Posterior cingulate gyrus (tissue), 11 donors: ENCODE data around the gene BRD3OS.
"Not testable (repeated sequence)": the region's sequence is repeated elsewhere in the genome, so short reads cannot be mapped to it uniquely, and the experiment has no call there.

Source experiments
- DNase-seq, 10 donors: peaks; one replicate each; pipeline versions ENCODE4 v3.0.0 to v3.0.0-alpha.2; 2020 to 2021; ENCODE audit warnings: mixed read lengths in 3 of 10
- intact Hi-C: fragments of 100-400 bp; cut with DNase I; formaldehyde crosslinking; loops from one replicate; pipeline ENCODE4 v1.15.1; 2023

Gene BRD3OS

DNA sequence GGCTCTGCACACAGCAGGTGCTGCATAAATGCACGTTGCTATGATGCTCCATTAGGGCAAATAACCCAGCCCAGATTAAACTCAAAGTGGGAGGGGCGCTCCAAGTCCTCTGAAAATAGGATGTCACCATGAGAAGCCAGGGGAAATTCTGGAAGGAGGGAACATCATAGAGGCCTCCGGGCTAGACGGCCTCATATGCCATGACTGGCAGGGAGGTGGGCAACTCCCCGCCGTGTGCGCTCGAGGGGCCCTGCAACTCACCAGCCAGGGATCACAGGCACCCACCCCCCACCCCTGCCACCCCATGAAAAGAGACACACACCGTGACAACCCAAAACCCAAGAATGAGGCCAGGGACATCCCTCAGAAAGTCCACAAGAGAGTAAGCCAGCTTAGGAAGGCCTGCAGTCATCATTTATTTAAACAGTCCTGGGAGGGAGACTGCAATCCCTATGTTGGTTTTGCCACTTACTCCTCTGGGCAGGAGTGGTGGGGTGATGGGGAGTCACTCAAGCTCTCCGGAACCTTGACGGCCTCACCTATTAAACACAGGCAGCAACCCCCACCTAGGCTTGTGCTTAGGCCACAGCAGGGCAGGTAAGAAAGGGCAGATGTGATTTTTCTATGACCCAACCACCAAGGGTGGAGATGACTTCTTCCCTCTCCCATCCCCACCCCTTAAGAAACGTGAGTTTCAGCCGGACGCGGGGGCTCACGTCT, 37.2 kb upstream of the BRD3OS start:
- intact Hi-C loops: no loop called here
- peak in 2 of 10 donors; percentile 46 to 69 for DNase-seq

DNA sequence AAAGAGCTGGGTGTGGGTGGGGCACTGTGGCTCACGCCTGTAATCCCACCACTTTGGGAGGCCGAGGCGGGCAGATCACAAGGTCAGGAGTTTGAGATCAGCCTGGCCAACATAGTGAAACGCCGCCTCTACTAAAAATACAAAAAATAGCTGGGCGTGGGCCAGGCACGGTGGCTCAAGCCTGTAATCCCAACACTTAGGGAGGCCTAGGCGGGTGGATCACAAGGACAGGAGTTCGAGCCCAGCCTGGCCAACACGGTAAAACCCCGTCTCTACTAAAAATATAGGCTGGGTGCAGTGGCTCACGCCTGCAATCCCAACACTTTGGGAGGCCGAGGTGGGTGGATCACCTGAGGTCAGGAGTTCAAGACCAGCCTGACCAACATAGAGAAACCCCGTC, 36.5 kb upstream of the BRD3OS start:
- DNase-seq: peak in 2 of 10 donors; percentile 27 to 69
- intact Hi-C loops: not testable (repeated sequence)

DNA sequence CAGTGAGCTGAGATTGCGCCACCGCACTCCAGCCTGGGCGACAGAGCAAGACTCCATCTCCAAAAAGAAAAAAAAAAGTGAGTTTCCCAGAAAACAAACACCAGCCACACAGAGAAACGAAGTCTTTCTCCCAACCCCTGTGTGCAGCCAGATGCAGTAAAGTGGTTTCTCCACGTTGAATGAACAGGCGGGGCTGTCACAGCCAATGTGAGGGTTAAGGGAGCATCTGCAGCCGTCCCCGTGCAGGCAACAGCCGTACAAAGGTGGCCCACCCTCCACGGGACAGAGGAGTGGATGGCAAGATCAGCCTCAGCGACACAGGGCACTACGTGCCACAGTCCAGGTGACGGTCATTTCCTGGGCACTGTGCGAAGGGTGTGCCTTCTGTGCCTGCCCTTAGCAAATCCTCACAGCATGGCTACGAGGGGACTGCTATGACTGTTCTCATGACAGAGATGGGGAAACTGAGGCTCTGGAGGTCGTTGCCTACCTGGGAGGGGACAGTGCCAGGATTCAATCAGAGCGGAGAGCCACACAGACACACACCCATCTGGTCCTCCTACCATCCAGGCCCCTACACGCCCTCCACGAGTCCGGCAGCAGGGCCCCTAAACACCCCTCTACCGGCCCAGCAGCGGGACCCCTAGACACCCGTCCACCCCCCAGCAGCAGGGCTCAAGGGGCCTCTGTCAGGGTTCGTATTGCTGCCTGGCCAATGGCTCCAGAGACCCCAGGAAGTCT, 35.5 kb upstream of the BRD3OS start:
- intact Hi-C loops: no loop called here
- DNase-seq: peak in 4 of 10 donors; percentile 12 to 57 (median 48)

DNA sequence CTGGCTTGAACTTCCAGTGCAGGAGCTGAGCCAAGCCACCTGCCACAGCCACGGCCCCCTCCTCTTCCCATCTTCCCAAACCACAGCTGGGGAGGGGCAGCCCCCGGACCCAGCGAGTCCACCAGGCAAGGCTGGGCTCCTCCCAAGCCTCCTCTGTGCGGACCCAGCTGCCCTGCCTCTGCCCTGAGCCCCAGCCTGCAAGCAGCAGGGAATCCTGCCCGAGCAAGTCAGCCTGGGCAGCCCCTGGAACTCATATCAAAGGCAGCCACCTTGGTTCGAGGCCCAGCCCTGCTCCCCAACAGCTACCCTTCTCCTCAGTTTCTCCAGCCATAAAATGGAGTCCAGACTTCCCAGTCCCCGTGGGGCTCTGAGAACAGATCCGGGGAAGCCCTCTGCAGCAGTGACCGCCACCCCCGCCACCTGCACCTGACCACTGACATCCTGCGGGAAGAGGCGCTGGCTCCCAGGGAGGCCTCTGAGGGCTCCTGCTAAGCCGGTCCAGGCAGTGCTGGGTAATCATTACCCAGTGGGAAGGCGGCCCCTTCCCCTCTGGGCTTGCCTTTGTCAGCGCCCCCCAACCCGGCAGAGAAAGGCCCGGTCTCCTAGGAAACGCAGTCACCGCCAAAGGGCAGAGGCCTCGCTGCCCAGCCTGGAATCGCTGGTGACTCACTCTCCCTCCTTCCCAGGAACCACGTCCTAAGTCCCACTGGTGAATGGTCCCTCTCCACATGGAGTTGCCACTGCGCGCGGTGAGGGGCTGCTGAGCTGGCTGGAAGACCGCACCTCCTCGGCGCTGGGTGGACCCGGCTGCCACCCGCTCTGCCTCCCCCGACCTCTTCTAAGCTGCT, 34.7 kb upstream of the BRD3OS start:
- intact Hi-C loops: no loop called here
- peak in 3 of 10 donors; percentile 74 to 85 (median 83) for DNase-seq

DNA sequence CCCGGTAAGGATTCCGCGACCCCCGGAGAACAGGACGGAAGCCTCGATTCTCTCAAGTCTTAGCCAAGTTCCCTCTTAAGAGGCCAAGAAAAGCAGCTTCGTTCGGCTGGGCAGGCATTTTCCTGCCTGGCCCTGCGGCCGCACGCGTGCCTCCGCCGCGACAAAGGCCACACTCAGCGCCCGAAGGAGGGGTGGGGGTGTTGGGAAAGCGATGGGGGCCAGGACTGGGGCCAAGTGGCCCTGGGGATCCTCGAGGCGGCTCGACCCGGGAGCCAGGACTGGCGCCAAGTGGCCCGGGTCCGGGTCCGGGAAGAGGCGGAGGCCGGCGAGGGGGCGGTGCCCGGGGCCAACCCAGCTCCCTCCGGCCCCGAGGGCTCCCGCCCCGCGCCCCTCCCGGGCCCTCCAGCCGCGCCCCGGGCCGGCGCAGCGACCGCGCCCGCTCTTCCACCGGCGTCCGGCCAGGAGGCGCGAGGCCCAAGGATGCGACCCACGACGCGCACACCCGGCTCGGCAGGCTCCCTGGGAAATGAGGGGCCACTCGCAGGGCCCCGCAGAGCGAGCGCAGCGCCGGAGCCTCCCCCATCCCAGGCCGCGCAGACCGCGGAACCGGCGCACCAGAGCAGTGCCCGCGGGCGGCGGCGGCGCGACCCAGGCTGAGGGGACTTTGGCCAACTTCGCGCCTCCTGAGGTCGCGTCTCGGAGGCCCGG, 33.9 kb upstream of the BRD3OS start:
- peak in 3 of 10 donors; percentile 67 to 79 (median 71) for DNase-seq
- intact Hi-C loops: no loop called here

DNA sequence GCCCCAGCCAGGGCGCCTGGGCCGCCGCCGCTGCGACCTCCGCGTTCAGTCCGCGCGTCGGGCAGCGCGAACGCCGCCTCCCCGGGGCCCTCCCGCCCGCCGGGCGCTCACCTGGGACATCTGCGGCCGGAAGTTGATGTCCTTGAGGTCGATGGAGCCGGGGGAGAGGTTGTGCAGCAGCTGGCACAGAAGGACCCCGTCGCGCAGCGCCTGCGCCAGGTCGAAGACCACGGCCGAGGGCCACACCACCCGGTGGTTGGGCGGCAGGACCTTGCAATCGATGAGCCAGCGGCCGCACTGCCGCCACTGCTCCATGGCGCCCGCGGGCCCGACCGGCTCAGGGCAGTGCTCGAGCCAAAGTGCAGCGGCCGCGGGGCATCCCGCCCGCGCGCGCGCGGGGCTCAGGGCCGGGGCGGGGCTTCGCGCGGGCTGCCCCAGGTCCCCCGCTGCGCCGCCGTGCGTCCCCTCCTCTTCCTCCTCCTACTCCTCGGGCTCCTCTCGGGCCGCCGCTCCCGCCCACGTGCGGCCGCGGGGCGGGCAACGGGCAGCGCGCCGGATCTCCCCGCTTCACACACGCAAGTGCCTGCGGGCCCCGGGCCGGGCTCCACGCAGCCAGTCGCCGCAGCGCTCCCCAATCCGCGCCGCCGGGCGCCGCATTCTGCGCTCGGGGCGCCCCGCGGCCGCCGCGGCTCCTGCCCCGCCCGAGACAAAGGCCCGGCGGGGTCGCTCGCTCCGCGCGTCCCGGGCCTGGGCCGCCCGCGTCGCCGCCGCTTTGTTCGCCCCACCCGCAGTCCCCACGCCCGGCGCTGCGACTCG, 33.1 kb upstream of the BRD3OS start, which contains the start of gene VAV2:
TSS of gene VAV2 (minus strand) at position 361 of the 816 bp plus-strand sequence. CDS start at position 315, 46 bp downstream.
- peak in 5 of 10 donors; percentile 33 to 92 (median 79) for DNase-seq
- intact Hi-C loops: loop anchor here (2.0 kb wide), 1 partner anchor 77 kb away; no protein-coding TSS in a partner anchor

DNA sequence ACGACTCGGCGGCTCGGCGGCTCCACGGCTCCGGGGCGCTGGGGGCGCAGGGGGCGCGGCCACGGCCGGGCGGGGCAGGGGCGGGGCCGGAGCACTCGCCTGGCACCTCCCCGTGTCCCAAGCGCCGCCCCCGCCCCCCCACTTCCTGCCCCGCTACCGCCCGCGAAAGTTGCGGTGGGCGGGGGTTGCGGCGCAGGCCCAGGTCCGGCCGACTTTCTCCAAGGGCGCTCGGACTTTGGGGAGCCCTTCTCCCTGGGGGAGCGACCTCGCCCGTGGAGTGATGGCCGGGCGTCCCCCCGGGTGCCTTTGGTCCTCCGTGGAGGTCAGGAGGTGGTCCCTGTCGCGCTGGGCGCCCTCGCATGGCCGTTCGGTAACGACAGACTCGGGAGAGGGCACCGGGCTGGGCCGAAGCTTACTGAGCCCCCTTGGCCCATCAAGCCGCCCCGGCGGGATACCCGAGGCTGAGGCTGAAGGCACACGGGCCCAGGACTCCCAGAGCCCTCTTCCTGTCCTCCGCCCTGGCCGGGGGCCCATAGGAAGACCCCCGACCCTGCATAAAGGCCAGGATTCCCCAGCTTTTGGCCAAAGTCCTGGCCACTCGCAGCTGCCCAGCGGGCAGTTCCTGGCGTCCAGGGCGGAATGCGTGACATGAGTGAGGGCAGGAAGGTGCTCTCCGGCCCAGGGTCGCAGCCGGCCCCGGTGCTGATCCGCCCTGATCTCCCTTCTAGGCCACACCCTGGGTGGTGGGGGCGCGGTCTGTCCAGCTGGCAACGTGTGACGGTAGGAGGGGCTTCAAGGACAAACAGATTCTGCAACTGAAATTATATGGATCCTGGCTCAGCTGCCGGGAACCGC, 32.3 kb upstream of the BRD3OS start:
- peak in 7 of 10 donors; percentile 39 to 90 (median 52) for DNase-seq
- intact Hi-C loops: loop anchor here (2.0 kb wide), 1 partner anchor 78 kb away; no protein-coding TSS in a partner anchor

DNA sequence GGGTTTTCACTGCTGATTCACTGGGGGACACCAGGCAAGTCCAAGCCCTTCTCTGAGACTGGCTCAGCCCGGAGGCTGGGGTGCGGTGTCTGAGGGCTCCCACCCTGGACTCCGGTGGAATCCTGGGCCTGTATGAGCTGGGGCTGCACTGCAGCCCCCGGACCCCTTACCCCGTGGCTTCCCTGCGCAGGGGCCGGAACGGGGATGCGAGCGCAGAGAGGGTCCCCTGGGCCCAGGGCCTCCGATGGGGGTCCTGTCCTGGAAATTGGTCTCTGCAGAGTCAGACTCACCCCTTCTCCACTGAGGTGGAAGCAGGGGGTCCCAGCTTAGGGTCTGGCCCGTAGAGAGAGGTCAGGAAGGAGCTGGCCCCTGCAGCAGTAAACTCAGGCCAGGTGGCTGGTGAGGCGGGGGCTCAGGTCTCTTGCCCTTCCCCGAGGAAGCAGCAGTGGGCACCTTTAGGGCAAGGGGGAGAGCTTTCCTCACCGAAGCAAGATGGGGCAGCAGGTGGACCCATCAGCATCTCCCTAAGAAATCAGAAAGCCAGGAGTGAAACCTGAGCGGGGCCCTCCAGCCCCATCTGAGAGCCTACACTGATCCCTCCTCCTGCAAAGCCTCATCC, 31.5 kb upstream of the BRD3OS start:
- intact Hi-C loops: loop anchor here (1.0 to 2.0 kb wide), 3 partner anchors 79 to 211 kb away; no protein-coding TSS in a partner anchor
- peak in 2 of 10 donors; percentile 39 to 61 for DNase-seq

DNA sequence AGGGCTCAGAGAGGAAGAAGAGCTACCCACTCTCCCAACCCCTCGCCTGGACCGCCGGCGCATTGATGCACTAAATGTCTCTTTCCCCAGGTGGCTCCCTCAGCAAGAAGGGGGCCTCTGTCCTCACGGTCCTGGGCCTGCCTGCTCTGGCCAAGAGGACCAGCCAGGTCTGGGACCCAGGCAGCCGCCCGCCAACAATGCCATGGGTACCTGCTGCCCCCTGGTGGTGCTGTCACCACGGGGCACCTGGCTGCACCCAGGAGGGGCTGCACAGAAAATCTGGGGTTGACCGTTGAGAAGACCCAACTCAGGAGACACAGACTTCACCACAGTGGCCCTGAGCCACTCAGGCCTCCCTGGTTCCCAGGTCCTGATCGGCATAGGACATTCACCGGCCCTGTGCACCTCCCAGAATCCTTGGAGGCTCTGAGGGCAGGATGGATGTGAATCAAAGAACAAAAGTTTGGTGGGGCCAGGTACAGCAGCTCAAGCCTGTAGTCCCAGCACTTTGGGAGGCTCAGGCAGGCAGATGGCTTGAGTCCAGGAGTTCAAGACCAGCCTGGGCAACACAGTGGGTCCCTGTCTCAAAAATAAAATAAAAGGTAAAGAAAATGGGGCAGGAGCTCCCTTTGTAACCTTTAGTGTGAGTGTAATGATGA, 30.8 kb upstream of the BRD3OS start:
- DNase-seq: peak; percentile 59 to 97 (median 84)
- intact Hi-C loops: loop anchor here (1.0 to 2.0 kb wide), 2 partner anchors 201 to 212 kb away; no protein-coding TSS in a partner anchor

DNA sequence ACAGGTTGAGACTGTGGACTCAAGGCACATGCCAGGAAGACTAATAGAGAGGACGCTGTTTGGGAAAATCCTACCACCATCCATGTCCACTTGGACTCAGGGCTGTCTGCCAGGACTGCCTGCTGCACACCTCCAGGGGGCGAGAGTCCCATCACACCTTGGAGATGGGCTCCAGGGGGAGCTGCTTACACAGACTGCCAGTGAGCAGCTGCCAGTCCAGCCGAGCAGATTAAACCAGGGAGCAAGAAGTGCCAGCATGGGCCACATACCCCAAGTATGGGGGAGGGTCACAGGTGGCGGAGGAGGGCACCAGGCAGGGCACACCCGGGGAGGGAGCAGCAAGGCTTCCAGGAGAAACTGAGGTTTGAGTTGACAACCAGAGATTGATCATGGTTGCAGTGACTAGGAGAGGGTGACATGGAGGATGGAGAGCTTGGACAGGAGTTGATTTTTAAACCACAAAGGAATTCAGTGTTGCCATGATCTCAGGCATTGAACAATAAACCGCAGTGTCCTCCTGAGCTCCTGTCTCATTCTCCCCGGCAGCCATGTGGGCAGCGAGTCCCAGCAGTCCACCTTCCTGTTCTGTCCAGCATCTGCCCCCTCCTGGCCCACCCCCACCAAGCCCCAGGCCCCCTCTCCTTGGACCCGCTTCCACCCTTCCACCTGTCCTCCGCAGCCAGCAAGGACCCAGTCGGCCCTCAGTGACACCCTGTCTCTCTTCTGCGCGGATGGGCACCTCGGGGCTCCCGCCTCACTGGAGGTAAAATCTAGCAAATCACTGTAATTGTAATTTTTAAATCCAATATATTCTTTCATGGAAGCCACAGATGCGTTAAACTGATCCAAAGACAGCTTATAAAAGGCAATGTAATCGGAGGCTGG, 30.0 kb upstream of the BRD3OS start:
- intact Hi-C loops: loop anchor here (2.0 kb wide), 1 partner anchor 212 kb away; no protein-coding TSS in a partner anchor
- DNase-seq: peak in 1 of 10 donors; percentile 48

DNA sequence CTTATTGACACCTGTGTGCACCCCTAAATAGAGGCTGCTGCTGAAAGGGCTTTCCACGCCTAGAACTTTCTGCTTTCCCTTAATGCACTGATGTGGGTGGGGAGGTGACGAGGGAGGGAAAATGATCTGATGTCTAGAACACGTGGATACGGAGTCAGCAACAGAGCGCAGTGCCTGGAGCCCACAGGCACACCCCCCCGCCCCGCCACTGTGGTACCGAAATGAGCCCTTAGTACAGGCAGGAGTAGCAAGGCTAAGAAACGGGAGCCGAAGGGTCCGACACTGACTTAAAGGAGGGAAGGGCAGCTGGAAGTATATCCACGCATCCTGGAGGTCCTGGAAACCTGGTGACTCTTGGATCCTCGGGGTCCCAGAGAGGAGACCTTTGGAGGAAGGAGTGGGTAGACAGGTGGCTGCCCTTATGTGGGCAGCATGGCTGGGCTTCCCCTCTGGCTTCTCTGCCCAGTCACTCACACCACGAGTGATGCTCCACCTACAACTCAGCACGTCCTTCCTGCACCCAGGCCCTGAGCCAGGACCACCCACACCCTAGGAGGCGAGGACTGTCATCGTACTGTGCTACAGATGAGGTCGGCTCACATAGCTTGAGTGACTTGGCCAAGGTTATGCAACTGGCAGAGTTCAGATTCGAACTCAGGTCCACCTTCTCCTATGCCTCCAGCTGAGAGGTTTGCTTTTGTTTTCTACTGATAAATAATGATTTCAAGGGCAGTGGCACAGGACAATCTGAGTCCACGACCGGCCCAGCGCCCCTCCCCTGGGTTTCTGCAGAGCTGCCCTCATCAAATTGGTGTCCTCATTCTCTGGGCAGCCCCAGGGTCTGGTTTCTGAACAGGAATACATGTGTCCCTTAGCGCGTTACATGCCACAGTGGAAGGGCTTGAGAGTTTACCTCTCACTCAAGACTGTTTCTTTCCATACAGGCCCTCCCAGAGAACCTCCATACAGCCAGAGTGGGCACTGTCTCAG, 28.5 kb upstream of the BRD3OS start:
- peak in 1 of 10 donors; percentile 29 for DNase-seq
- intact Hi-C loops: no loop called here

DNA sequence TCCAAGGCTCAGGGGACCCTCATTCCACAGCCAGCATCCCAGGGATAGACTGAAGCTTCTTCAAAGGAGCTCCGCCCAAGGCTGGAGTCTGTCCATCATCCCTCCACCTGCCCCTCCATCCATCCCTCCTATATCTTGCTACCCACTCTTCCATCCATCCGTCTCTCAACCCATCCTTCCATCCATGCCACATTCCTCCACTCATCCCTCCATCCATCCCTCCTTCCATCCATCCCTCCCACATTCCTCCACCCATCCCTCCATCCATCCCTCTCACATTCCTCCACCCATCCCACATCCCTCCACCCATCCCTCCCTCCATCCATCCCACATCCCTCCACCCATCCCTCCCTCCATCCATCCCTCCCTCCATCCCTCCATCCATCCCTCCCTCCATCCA, 27.7 kb upstream of the BRD3OS start:
- intact Hi-C loops: no loop called here
- no peak for DNase-seq

DNA sequence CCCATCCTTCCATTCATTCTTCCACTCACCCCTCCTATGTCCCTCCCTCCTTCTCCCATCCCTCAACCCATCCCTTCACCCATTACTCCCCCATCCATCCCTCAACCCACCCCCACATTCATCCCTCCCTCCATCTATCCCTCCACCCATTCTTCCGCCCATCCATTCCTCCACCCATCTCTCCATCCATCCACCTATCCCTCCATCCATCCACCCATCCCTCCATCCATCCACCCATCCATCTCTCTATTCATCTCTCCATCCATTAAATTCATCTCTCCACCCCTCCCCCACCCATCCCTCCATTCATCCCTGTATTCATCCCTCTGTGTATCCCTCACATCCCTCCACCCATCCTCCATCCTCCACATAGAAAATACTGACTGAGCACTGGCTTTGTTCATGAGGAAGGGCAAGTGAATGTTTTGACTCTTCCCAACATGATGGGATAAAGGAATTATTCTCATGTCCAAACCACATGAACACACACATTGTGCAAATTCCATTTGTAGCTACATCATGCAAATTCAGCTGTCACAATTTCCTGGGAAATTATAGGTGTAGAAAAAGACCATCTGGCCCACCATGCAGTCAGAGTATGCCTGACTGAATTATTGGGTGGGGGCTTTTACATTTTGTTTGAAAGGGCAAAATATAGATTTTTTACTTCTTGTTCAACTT, 26.2 kb upstream of the BRD3OS start:
- intact Hi-C loops: no loop called here
- DNase-seq: no peak

DNA sequence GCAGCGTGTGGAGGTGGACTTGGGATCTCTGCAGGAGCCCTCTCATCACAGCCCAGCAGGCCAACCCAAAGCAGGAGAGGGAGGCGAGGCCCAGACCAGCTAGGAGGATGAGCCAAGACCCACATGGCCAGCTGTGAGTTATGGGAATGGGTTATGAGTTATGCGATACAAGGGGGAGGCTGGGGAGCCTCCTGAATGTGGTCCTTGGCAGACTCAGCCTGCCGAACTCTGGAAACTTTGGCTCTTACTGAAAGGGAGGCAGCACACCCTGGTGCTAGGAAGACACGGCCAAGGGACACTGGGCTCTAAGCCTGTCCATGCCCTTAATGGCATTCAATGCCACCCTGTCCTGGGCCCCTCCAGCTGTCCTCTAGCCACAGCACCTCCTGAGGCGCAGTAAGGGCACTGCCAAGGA, 25.4 kb upstream of the BRD3OS start:
- intact Hi-C loops: no loop called here
- peak in 1 of 10 donors; percentile 14 for DNase-seq
